Measurements from ENCODE around the gene PPFIBP2. TPM values are rescaled to one million over a fixed set of nuclear protein-coding genes. Genes with fewer than 3 reads are reported as not detected.

PPFIBP2 gene
- total and polyA plus RNA-seq, 11 donors: 10.5 to 31.1 (median 20.8) TPM

GRCh38 chr11:7501894-7502293, 11.9 kb upstream of the PPFIBP2 start:
- H3K27me3 ChIP-seq: no peaks in the 10 kb centered on the region
- intact Hi-C loops (cut with DNase I): no loop called here
- peaks cover 0 to 4% (median 0%) of the 10 kb centered on the region in 12 donors for H3K4me1 ChIP-seq
- DNase-seq: no peak
- no peak overlapping the region for H3K27ac ChIP-seq
- H3K4me3 ChIP-seq: no peak overlapping the region
- no peak for ATAC-seq
- TF ChIP-seq CTCF (IDR thresholded peaks at IDR 0.05): no peak
- no peak for TF ChIP-seq POLR2A (IDR thresholded peaks at IDR 0.05)
- WGBS, 4 donors: 84 to 91% (median 87%) methylated on average over 4 of the region's 4 CpGs
- H3K9me3 ChIP-seq: no peaks in the 10 kb centered on the region
- H3K36me3 ChIP-seq: peaks cover 0 to 28% (median 0%) of the 10 kb centered on the region in 9 donors

- no peaks in the 10 kb centered on the region for H3K9me3 ChIP-seq
- TF ChIP-seq POLR2A (IDR thresholded peaks at IDR 0.05): no peak
- no peak for TF ChIP-seq CTCF (IDR thresholded peaks at IDR 0.05)
- ATAC-seq (no peak), DNase-seq (no peak)
- H3K27ac ChIP-seq: no peak overlapping the region
- intact Hi-C loops (cut with DNase I): no loop called here
- no peaks in the 10 kb centered on the region for H3K27me3 ChIP-seq
- WGBS, 4 donors: 92 to 96% (median 95%) methylated on average over 3 of the region's 3 CpGs
- peaks cover 0 to 13% (median 4%) of the 10 kb centered on the region in 12 donors for H3K4me1 ChIP-seq
- H3K4me3 ChIP-seq: no peak overlapping the region
- H3K36me3 ChIP-seq: peaks cover 0 to 28% (median 0%) of the 10 kb centered on the region in 9 donors
Observed at GRCh38 chr11:7506243-7506642, 7.6 kb upstream of the PPFIBP2 start.

DNA sequence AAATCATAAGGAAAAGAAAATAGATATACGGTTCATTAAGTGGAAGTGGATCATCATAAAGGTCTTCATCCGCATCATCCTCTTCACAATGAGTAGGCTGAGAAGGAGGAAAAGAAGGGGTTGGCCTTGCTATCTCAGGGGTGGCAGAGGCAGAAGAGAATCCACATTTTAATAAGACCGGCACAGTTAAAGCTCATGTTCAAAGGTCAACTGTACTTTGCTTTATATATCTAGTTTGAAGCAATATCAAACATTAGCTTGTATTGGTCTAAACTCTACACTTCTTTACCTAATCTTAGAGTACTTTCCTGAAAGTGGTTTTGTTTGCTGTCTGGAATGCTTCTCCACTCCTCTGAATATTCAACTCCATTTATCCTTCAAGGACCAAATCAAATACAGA, 5.7 kb upstream of the PPFIBP2 start:
- Histone ChIP-seq H3K9me3 (no peaks in the 10 kb centered on the region), H3K27me3 (no peaks in the 10 kb centered on the region), H3K27ac (no peak overlapping the region), H3K4me3 (no peak overlapping the region), H3K36me3 (peaks cover 0 to 20% (median 0%) of the 10 kb centered on the region in 9 donors), H3K4me1 (peaks cover 3 to 31% (median 22%) of the 10 kb centered on the region in 12 donors)
- no peak for ATAC-seq
- DNase-seq: no peak
- WGBS, 4 donors: 94 to 97% (median 96%) methylated on average over 3 of the region's 3 CpGs
- intact Hi-C loops (cut with DNase I): no loop called here
- TF ChIP-seq POLR2A (IDR thresholded peaks at IDR 0.05): no peak
- no peak for TF ChIP-seq CTCF (IDR thresholded peaks at IDR 0.05)

DNA sequence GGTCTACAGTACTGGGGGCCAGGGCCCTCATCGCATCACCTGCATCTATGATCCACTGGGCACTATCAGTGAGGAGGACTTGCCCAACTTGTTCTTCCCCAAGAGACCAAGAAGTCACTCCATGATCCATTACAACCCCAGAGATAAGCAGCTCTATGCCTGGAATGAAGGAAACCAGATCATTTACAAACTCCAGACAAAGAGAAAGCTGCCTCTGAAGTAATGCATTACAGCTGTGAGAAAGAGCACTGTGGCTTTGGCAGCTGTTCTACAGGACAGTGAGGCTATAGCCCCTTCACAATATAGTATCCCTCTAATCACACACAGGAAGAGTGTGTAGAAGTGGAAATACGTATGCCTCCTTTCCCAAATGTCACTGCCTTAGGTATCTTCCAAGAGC, 3.8 kb upstream of the PPFIBP2 start:
- no peak for ATAC-seq
- intact Hi-C loops (cut with DNase I): loop anchor here in 5 of 10 donors (5.0 to 10.0 kb wide), 6 partner anchors 47 to 477 kb away; partner anchors contain the start of gene EIF3F (in 1 of the 5)
- no peak overlapping the region for H3K4me3 ChIP-seq
- 82 to 90% (median 86%) methylated on average over 2 of the region's 2 CpGs for WGBS, 4 donors
- H3K4me1 ChIP-seq: peaks cover 3 to 41% (median 27%) of the 10 kb centered on the region in 12 donors
- TF ChIP-seq POLR2A (IDR thresholded peaks at IDR 0.05) (no peak), CTCF (IDR thresholded peaks at IDR 0.05) (no peak)
- no peaks in the 10 kb centered on the region for H3K27me3 ChIP-seq
- H3K36me3 ChIP-seq: peaks cover 0 to 12% (median 0%) of the 10 kb centered on the region in 9 donors
- no peak for DNase-seq
- H3K9me3 ChIP-seq: no peaks in the 10 kb centered on the region
- H3K27ac ChIP-seq: no peak overlapping the region
